ENCODE measurements around the gene NECTIN4.
"Not testable (repeated sequence)": the region's sequence is repeated elsewhere in the genome, so short reads cannot be mapped to it uniquely, and the experiment has no call there.

DNA sequence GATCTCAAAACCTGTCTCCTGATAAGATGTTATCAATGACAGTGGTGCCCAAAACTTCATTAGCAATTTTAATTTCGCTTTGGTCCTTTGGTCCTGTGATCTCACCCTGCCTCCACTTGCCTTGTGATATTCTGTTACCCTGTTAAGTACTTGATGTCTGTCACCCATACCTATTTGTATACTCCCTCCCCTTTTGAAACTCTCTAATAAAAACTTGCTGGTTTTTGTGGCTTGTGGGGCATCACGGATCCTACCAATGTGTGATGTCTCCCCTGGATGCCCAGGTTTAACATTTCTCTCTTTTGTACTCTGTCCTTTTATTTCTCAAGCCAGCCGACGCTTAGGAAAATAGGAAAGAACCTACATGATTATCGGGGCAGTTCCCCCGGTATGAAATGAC lies 25.4 kb downstream of the NECTIN4 start:
- not testable (repeated sequence) for TF ChIP-seq CTCF, POLR2A (IDR thresholded peaks at IDR 0.05)
